ENCODE data around the gene HYI. TPM values are rescaled to one million over a fixed set of nuclear protein-coding genes. Genes with fewer than 3 reads are reported as not detected.

HYI gene
- polyA plus RNA-seq, 3 donors, result 64.0 to 95.1 (median 64.2) TPM

DNA sequence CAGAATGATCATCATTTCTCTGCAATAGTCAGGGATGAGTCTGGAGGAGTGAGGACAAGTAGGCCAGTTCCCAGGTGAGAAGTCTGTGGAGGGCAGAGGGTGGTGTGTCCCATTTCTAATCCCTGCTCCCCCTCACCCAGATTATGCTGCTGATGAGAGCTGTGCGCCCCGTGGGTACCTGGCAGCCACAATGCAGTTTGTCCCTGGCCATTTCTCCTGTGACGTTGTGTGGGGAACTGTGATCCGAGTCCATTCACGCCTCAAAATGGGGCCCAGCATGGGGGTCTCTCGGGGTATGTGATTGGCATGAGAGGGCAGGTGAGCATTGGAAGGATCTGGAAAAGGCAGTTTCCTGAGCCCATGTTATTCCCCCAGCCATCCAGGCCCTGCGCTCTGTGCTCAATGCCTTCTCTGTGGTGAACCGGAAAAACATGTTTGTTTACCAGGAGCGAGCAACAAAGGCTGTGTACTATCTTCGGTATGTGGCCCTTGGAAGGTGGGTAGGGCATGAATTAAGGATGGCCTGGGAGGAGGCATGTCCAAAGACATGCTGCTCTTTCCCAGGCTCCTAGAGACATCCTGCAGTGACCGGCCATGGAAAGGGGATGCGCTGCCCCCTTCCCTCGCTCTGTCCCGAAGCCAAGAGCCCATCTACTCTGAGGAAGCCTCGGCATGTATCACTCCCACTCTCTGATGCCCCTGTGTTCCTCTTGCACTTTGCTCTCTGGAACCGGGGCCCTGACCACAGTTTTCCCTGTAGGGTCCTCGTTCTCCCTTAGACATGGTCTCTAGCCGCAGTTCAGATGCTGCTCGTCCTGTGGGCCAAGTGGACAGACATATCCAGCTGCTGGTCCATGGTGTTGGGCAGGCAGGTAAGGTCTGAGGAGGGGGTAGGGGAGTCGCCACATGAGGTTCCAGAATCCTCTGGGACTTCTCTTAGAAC, 16.4 kb downstream of the HYI start:
- 91 to 95% (median 91%) methylated on average over 20 of the region's 20 CpGs for WGBS, 3 donors
- H3K27ac ChIP-seq (ENCODE audit: low read depth, low read length), result no peak overlapping the region

DNA sequence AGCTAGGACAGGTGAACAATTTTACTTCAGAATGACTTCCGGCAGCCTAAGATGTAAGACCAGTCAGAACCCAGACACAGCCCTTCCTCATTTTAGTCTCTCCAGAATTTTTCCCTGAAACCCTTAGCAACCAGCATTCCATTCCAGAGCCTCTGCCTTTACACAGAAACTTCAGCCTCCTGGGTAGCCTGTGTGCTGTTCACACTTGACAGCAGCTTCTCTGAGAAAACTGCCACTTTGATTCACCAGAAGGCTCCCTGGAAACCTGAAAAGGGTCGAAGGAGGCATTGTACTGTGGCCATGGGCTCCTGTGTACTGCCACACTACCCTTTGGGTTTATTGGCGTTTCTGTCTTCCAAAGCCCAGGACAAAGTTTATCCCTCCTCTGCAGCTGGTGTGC, 17.4 kb downstream of the HYI start:
- no peak overlapping the region for H3K27ac ChIP-seq (ENCODE audit: low read depth, low read length)
- 70 to 82% (median 70%) methylated on average over 3 of the region's 3 CpGs for WGBS, 3 donors

DNA sequence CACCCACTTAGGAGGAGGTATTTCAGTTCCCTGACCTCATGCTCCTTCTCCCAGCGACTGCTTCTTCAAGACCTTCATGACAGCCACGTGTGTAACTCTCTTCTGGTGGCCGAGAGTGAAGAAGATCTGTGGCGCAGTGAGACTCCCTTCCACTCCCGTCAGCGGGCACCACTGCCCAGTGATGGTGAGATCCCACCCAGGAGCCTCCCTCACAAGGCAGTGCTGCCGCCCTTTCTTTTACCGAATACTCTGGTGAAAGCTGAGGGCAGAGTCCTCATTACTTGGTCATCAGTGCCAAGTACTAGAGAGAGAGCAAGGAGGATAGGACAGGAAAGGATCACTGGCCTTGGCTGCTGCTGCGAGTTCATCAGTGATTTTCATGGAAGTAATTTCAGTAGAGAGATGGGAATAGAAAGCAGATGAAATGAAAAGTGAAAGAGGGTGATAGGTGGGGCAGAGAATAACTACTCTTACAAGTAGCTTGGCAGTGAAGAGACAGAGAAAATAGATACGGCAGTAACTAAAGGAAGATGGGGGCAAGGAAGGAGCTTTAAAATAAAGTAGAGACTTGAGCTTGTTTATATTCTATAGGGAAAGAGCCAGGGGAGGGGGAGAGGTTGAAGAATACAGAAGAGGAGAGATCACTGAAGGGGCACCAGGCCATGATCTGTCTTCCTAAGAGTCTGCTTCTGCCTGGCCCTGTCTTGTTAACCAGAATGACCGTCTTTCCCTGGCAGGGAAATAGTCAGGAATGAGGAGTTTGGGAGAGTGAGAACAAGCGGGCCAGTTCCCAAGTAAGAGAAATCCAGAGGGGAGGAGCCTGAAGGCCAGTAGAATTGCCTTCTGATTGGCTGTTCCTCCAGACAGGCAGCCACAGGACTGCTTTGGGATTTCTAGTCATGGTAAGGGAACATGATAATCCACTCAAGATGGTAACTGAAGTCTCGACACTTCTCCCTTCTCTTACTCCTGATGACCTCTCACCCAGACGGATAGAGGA, 18.3 kb downstream of the HYI start:
- H3K27ac ChIP-seq (ENCODE audit: low read depth, low read length), result no peak overlapping the region
- 68 to 81% (median 68%) methylated on average over 14 of the region's 14 CpGs for WGBS, 3 donors

GRCh38 chr1:43434256-43434655, 19.5 kb downstream of the HYI start:
- no peak overlapping the region for H3K27ac ChIP-seq (ENCODE audit: low read depth, low read length)
- 93 to 95% (median 94%) methylated on average over 7 of the region's 7 CpGs for WGBS, 3 donors

DNA sequence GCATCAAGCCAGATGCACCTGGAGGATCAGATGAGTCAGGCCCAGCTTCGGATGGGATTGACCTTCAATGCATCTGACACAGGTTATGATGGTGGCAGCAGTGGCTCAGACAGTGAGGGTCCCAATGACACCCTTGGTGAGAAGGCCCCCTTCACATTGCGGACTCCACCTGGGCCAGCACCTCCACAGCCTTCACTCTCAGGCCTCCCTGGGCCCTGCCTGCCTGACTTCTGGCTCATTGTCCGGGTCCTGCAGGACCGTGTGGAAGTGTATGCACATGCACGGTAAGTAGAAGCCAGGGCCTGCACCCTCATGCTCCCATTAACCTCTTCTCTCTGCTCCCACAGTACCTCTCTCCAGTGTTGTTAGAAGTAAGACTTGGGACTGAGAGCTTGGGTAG, 20.8 kb downstream of the HYI start:
- no peak overlapping the region for H3K27ac ChIP-seq (ENCODE audit: low read depth, low read length)
- 87 to 98% (median 98%) methylated on average over 5 of the region's 5 CpGs for WGBS, 3 donors

DNA sequence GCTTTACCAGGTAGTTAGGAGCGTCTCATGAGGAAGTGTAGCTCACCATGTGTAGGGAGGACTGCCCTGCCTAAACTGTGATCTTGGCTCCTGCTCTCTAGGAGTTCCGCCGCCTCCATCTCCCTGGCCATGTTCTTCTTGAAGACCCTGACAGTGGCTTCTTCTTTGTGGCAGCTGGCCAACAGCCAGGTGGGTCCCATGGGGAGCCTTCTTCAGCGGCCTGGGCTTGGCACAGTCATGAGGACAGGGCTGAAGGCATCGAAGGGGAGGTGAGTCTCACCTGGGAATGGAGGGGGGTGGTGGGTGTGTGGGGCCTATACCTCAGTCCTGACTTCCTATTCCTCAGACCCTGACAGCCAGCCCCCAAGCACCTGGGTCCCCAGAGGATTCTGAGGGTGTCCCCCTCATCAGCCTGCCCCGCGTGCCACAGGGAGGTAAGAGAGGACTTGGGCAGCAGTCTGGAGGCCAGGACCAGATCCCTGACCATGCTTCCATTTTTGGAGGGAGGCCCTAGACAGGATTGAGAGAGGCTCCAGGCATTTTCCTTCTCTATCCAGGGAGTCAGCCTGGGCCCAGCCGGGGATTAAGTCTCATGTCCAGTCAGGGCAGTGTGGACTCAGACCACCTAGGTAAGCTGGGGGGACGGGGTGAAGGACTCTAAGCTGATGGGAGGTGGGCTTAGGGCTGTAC, 21.4 kb downstream of the HYI start:
- WGBS, 3 donors, result 91 to 94% (median 92%) methylated on average over 9 of the region's 9 CpGs
- no peak overlapping the region for H3K27ac ChIP-seq (ENCODE audit: low read depth, low read length)

- H3K27ac ChIP-seq (ENCODE audit: low read depth, low read length), result no peak overlapping the region
- 98 to 99% (median 98%) methylated on average over 9 of the region's 9 CpGs for WGBS, 3 donors
Measured at GRCh38 chr1:43431676-43432075, 22.1 kb downstream of the HYI start.

- 93 to 99% (median 94%) methylated on average over 5 of the region's 5 CpGs for WGBS, 3 donors
- no peak overlapping the region for H3K27ac ChIP-seq (ENCODE audit: low read depth, low read length)
Measured at GRCh38 chr1:43430831-43431230, 22.9 kb downstream of the HYI start.

GRCh38 chr1:43427941-43428340, 25.8 kb downstream of the HYI start:
- no peak overlapping the region for H3K27ac ChIP-seq (ENCODE audit: low read depth, low read length)

GRCh38 chr1:43427524-43427923, 26.2 kb downstream of the HYI start:
- WGBS, 3 donors, result 70 to 91% (median 86%) methylated on average over 14 of the region's 14 CpGs
- no peak overlapping the region for H3K27ac ChIP-seq (ENCODE audit: low read depth, low read length)

More at GRCh38 chr1:43427941-43428340, 25.8 kb downstream of the HYI start:
- WGBS, 3 donors, result 79 to 93% (median 89%) methylated on average over 9 of the region's 9 CpGs

GRCh38 chr1:43426221-43426620, 27.5 kb downstream of the HYI start:
- 87 to 97% (median 90%) methylated on average over 11 of the region's 11 CpGs for WGBS, 3 donors
- H3K27ac ChIP-seq (ENCODE audit: low read depth, low read length), result no peak overlapping the region

GRCh38 chr1:43425045-43425444, 28.7 kb downstream of the HYI start:
- H3K27ac ChIP-seq (ENCODE audit: low read depth, low read length), result no peak overlapping the region
- 86 to 88% (median 87%) methylated on average over 4 of the region's 4 CpGs for WGBS, 3 donors

- 93 to 94% (median 94%) methylated on average over 21 to 23 of the region's 23 CpGs for WGBS, 3 donors
Measured at GRCh38 chr1:43423672-43424550, 29.8 kb downstream of the HYI start.

DNA sequence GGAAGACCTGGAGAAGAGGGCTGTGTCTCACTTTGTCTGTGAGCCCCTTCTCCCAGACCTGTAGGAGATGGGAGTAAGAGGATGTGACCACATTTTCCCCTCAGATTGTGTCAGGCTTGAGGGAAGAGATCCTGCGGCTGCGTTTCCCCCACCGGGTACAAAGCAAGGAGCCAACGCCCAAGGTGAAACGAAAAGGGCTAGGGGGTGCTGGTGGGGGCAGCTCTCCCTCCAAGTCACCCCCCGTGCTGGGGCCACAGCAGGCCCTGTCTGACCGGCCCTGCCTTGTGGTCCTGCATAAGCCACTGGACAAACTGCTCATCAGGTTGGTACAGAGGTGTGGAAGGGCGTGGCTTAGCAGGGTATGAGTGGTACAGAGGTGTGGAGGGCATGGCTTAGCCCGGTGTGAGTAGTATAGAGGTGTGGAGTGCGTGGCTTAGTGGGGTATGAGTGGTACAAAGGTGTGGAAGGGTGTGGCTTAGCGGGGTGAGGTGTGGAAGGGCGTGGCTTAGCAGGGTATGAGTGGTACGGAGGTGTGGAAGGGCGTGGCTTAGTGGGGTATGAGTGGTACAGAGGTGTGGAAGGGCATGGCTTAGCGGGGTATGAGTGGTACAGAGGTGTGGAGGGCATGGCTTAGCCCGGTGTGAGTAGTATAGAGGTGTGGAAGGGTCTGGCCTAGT, 30.6 kb downstream of the HYI start:
- H3K27ac ChIP-seq (ENCODE audit: low read depth, low read length), result no peak overlapping the region
- WGBS, 3 donors, result 90 to 97% (median 91%) methylated on average over 16 of the region's 16 CpGs

More at GRCh38 chr1:43423672-43424550, 29.8 kb downstream of the HYI start:
- no peak overlapping the region for H3K27ac ChIP-seq (ENCODE audit: low read depth, low read length)

GRCh38 chr1:43421976-43422750, 31.6 kb downstream of the HYI start:
- 90 to 98% (median 92%) methylated on average over 12 of the region's 12 CpGs for WGBS, 3 donors
- no peak overlapping the region for H3K27ac ChIP-seq (ENCODE audit: low read depth, low read length)

DNA sequence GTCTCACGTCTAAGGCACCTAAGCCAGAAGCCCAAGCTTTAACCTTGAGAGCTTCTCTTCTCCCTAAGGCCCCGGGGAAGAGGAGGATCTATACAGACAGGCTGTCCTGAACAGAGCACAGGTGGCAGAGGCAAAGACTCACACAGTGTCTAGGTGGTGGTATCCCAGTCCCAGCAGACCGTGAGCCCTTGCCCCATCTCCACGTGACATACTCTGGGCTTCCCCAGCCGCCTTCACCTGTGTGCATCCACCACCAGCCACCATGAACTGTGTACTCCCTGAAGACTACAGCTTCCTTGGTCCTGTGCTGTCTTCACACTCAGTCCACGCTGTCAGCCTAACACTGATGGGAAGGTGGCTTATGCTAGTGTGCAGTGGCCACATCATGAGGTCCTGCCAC, 32.3 kb downstream of the HYI start:
- H3K27ac ChIP-seq (ENCODE audit: low read depth, low read length), result no peak overlapping the region
- WGBS, 3 donors, result 91 to 95% (median 95%) methylated on average over 6 of the region's 6 CpGs

All from adipose tissue (tissue), 3 donors.